Fibroblast of villous mesenchyme (primary cell): ENCODE measurements around the gene PSMD6. TPM values are rescaled to one million over a fixed set of nuclear protein-coding genes. Genes with fewer than 3 reads are reported as not detected.

Experiments
- DNase-seq: peaks from one replicate; pipeline ENCODE4 v3.0.0-alpha.2; 2010; ENCODE audit warnings: low read depth
- H3K4me3 ChIP-seq: 2 replicates; pipeline ENCODE4 v1.5.1; 2011; ENCODE audit warnings: low read depth, mild to moderate bottlenecking, low read length
- total RNA-seq: library from RNA; depleted of rRNA; stranded (reverse); fragments of >200 nt; gene quantifications from 2 replicates; pipeline ENCODE4 v1.2.3, GENCODE V29; 2012
- TF ChIP-seq, protein P1 (sequence below): IDR thresholded peaks from 2 replicates; pipeline ENCODE4 v1.5.1; 2012; ENCODE audit warnings: low read depth, mild to moderate bottlenecking, low read length; ENCODE audit not compliant: insufficient read depth

PSMD6 gene
- total RNA-seq, 1 donor = 101 TPM

DNA sequence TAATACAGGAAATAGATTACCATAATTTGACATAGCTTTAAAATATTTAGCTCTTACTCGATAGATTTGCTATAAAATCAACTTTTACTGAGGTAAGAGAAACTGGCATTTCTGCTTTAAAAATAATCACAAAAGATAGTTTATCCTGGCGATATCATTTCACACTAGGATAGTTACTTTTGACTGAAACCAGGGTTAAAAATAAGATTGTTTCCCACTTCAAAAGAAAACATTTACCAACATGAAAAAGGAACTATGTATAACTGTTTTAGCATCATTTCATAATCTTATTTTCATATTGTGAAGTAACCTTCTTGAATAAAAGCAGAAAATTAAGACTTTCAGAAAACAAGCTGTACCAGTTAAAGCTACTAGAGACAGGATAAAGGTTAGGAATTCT, 15.3 kb downstream of the PSMD6 start:
- no peak overlapping the region for H3K4me3 ChIP-seq
- no peak for DNase-seq
- TF ChIP-seq, protein P1, sequence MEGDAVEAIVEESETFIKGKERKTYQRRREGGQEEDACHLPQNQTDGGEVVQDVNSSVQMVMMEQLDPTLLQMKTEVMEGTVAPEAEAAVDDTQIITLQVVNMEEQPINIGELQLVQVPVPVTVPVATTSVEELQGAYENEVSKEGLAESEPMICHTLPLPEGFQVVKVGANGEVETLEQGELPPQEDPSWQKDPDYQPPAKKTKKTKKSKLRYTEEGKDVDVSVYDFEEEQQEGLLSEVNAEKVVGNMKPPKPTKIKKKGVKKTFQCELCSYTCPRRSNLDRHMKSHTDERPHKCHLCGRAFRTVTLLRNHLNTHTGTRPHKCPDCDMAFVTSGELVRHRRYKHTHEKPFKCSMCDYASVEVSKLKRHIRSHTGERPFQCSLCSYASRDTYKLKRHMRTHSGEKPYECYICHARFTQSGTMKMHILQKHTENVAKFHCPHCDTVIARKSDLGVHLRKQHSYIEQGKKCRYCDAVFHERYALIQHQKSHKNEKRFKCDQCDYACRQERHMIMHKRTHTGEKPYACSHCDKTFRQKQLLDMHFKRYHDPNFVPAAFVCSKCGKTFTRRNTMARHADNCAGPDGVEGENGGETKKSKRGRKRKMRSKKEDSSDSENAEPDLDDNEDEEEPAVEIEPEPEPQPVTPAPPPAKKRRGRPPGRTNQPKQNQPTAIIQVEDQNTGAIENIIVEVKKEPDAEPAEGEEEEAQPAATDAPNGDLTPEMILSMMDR = no peak

DNA sequence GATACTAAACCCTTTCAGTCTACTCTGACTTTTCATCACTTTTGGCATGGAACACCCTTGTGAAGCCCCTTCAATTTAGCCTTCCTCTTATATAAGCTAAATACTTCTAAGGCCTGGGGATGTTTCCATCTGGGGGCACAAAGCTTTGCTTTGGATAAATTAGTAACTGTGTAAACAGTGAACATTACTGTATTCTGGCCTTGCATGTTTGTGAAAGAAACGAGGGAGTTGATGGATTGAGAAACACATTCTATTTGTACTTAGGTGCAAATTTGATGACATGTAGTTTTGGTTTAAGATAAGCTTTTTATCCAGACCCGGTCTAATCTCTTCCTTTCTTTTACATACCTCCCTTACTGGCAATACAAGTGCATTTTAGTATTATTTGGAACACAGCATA, 19.7 kb downstream of the PSMD6 start:
- TF ChIP-seq, protein P1 = no peak
- DNase-seq = no peak

DNA sequence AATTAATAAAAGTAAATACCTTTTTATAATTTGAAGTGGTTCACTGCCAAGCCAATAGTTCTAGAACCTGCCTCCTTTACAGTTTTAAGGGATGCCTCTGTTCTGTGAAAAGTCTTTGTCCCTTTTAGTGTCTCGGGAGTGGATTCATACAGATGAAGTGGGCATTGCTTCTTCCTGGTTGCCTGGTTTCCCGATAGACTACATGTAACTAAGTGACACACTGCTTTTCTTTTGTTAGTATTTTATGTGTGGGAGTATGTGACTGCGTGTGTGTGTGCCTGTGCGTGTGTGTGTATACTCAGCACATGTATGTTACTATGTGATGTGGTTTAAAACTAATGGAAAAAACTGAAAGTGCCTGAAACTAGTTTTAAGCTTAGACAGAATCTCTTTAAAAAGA, 21.1 kb downstream of the PSMD6 start:
- DNase-seq = no peak
- TF ChIP-seq, protein P1 = no peak
- no peak overlapping the region for H3K4me3 ChIP-seq

More for the DNA sequence above, 19.7 kb downstream of the PSMD6 start:
- H3K4me3 ChIP-seq = no peak overlapping the region

DNA sequence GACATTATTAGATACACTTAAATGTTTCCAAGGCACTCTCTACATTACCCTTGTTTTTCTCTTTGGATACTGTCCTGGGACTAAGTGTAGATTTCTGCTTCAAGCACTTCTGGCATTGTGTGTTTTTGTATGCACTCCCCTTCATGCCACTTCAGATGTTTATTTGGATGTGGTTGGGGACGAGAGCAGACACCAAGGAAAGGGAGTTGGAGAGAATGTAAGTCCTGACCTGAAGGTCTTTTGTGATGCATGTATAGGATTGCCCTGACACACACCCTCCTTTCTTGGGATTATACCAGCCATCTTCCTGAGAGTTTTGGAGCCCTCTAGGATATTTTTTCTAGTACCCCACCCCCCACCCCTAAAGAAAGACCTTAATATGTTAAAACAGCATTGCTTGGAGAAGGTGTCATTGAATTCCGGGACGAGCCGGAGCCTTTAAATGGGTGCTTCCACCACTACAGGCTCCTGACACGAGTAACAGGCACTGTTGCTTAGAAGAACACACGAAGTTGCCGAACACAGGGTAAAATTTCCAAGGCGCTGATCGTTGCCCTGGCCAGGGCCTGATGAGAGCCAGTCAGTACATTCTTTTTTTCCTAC, 22.7 kb downstream of the PSMD6 start:
- no peak for DNase-seq
- TF ChIP-seq, protein P1 = no peak
- no peak overlapping the region for H3K4me3 ChIP-seq

DNA sequence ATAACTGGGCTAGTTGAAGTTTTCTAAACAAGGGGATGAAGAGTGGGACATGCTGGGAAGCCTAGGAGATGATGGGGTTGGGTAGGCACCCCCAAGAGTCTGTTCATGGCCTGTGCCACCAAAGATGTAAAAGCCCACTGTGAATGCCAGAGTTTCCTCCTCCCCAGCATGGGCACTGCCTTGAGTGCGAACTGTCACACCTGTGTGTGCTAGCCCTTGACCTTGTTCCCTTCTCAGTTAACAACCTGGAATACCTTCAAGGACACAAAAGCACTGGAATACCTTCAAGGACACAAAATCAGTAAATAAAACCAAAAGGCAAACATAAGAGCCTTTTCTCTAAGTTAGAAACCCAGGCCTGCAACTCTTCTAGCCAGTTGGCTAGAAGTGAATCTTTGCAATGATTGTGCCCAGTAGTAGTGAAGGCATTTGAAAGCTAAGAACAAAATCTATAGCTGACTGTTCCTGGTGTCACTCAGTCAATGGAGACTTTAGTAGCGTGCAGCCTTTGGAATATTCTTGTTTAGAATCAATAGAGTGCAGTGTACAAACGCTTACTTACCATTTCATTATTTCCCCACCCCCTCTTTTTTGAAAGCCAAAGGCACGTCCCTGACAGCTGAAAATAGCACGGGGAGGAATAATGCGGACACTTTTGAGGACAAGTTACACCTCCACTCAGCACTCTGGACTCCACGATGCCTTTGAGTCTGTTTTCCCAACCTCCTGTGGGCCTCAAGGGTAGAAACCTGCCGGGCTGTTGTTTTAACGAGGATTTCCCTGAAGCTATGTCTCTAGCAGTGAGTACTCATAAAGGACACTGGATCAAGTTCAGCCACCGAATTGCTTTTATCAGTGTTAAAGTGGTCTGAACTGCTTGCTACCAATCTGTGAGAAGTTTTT, 24.2 kb downstream of the PSMD6 start:
- TF ChIP-seq, protein P1 = no peak
- DNase-seq = no peak
- no peak overlapping the region for H3K4me3 ChIP-seq

DNA sequence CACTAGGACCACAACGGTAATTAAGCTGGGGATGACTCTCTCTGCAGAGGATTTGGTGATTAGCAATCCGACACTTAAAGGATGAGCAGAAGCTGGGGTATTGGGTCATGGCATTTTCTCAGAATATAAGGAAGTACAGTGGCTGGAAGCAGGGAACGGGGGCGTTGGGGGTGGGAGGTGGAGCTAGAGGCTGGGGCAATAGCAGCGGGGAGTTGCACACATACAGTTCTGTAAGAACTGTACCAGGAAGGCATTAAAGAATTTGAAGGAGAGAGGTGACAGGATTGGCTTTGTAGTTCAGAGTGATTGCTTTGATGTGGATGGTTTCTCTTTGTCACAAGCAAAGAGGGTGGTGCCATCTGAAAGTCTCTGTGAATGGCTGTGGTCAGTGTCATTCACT, 28.2 kb downstream of the PSMD6 start:
- DNase-seq = no peak
- TF ChIP-seq, protein P1 = no peak
- no peak overlapping the region for H3K4me3 ChIP-seq
